Measurements from ENCODE around the gene NTN1.

The NTN1 gene

GRCh38 chr17:9169116-9169515 is 147.8 kb downstream of the NTN1 start:
- Histone ChIP-seq H3K36me3 (no peaks in the 10 kb centered on the region), H3K4me3 (ENCODE audit: low read depth, low read length) (no peak overlapping the region), H3K27me3 (no peaks in the 10 kb centered on the region), H3K9me3 (no peaks in the 10 kb centered on the region), H3K4me1 (no peaks in the 10 kb centered on the region)
- TF ChIP-seq CTCF (IDR thresholded peaks at IDR 0.05; ENCODE audit: low read depth, low read length): no peak
- DNase-seq: no peak

GRCh38 chr17:9170336-9170735 is 149.0 kb downstream of the NTN1 start:
- DNase-seq: no peak
- H3K36me3 ChIP-seq: no peaks in the 10 kb centered on the region
- TF ChIP-seq CTCF (IDR thresholded peaks at IDR 0.05; ENCODE audit: low read depth, low read length): no peak
- no peaks in the 10 kb centered on the region for H3K4me1 ChIP-seq
- no peak overlapping the region for H3K4me3 ChIP-seq (ENCODE audit: low read depth, low read length)
- H3K9me3 ChIP-seq: no peaks in the 10 kb centered on the region
- no peaks in the 10 kb centered on the region for H3K27me3 ChIP-seq

DNA sequence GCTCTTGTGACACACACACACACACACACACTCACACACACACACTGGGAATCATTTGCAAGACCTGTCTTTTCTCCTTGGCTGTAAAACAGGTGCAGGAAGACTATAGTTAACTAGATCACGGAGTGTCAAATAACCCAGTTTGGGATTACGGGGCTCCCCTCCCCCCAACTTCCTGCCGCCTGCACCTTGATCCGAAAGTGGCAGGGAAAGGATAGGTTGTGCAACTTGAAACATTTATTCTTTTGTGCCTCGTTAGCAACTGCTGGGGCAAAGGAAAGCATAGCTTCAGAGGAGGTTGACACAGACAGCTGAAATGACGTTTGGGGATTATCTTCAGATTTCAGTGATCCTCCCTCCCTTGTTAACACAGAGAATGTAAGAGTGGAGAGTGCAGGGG is 149.5 kb downstream of the NTN1 start:
- Histone ChIP-seq H3K9me3 (no peaks in the 10 kb centered on the region), H3K4me3 (ENCODE audit: low read depth, low read length) (no peak overlapping the region), H3K36me3 (no peaks in the 10 kb centered on the region), H3K27me3 (no peaks in the 10 kb centered on the region), H3K4me1 (no peaks in the 10 kb centered on the region)
- DNase-seq: no peak
- TF ChIP-seq CTCF (IDR thresholded peaks at IDR 0.05; ENCODE audit: low read depth, low read length): no peak

- no peaks in the 10 kb centered on the region for H3K9me3 ChIP-seq
- H3K4me1 ChIP-seq: no peaks in the 10 kb centered on the region
- TF ChIP-seq CTCF (IDR thresholded peaks at IDR 0.05; ENCODE audit: low read depth, low read length): no peak
- H3K36me3 ChIP-seq: no peaks in the 10 kb centered on the region
- H3K27me3 ChIP-seq: no peaks in the 10 kb centered on the region
- no peak for DNase-seq
- H3K4me3 ChIP-seq (ENCODE audit: low read depth, low read length): no peak overlapping the region
These were observed 152.2 kb downstream of the NTN1 start for GRCh38 chr17:9173386-9173983.

GRCh38 chr17:9174312-9174711 is 153.0 kb downstream of the NTN1 start:
- Histone ChIP-seq H3K4me3 (ENCODE audit: low read depth, low read length) (no peak overlapping the region), H3K36me3 (no peaks in the 10 kb centered on the region), H3K27me3 (no peaks in the 10 kb centered on the region), H3K9me3 (no peaks in the 10 kb centered on the region), H3K4me1 (no peaks in the 10 kb centered on the region)
- no peak for TF ChIP-seq CTCF (IDR thresholded peaks at IDR 0.05; ENCODE audit: low read depth, low read length)
- no peak for DNase-seq

GRCh38 chr17:9174779-9175574 is 153.7 kb downstream of the NTN1 start:
- Histone ChIP-seq H3K9me3 (no peaks in the 10 kb centered on the region), H3K27me3 (no peaks in the 10 kb centered on the region), H3K4me1 (no peaks in the 10 kb centered on the region), H3K36me3 (no peaks in the 10 kb centered on the region), H3K4me3 (ENCODE audit: low read depth, low read length) (no peak overlapping the region)
- TF ChIP-seq CTCF (IDR thresholded peaks at IDR 0.05; ENCODE audit: low read depth, low read length): no peak
- no peak for DNase-seq

Data from BE2C (cell line).